Choroid plexus epithelial cell (primary cell): Measurements from ENCODE around the gene GOLT1A.

Experiments used
- DNase-seq: peaks from one replicate; pipeline ENCODE4 v3.0.0-alpha.2; 2010; ENCODE audit warnings: low read depth
- H3K4me3 ChIP-seq: 2 replicates; pipeline ENCODE4 v1.5.1; 2011; ENCODE audit warnings: low read depth, mild to moderate bottlenecking, control low read depth, low read length, moderate library complexity
- CTCF ChIP-seq: conservative IDR thresholded peaks from 2 replicates; pipeline ENCODE4 v1.5.1; 2011; ENCODE audit warnings: low read depth, mild to moderate bottlenecking, control low read depth, inconsistent platforms, low read length, moderate library complexity

The GOLT1A gene

DNA sequence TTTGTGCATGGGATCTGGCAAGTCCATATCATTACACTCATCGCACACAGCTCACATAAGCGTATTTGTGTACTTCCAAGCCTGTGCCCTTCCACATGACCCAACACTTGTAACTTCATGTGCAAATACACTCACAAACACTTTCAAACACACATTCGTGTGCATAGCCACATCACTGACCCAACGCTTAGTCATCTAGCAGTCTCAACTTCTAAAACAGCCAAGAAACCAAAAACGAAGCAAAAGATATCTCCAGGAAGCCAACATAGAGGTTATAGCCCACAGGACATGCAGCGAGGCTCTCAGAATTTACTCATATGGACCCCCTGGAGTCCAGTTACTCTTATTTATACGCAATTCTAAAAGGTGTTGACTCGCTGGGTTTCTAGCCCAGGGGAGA, 10.9 kb upstream of the GOLT1A start:
- TF ChIP-seq CTCF, result no peak
- DNase-seq, result peak; percentile 59
- H3K4me3 ChIP-seq, result no peak overlapping the region

DNA sequence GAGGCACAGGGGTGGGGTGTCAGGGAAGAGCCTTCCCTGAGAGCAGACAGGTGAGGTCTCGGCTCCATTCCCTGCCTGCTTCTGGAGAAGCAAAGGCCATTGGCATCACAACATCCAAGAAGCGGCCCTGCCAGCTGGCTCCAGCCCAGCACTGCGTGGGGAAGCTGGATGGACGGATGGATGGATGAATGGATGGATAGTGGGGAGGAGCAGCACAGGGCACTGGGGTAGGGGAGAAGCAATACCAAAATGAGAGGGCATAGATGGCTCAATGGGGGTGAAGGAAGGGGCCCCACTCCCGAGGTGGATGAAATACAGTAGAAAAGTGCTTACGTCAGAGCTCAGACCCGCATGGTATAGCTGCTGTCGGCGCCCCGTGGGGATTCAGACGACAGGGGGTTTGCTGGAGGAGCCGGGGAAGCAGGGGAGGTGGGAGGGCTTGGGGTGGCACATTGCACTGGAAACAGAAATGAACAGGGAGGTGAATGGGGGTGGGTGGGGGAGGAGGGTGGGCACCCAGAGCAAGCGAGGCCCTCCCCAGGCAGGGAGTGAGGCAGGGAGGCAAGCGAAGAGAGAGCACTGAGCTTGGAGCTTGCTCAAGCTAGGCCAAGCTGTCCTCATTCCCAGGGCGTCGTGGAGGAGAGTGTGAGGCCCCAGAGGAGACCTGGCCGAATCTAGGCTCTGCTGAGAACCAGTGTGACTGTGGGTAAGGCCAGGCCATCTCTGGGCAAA, 9.5 kb upstream of the GOLT1A start:
- DNase-seq, result no peak
- TF ChIP-seq CTCF, result no peak
- H3K4me3 ChIP-seq, result no peak overlapping the region

DNA sequence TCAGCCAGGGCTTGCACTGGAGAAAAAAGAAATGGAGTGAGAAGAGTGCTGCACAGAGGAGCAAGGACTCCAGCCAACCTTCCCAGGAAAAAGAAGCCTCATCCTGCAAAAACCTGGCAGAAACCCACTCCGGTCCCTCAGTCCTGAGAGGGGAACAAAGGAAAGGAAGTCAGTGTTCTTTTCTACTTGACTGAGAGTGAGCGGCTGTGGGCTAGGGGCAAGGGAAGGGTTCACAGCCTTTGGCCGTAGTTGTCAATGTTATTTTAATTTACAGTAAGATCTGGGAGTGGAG, 8.9 kb upstream of the GOLT1A start:
- no peak for DNase-seq
- H3K4me3 ChIP-seq, result no peak overlapping the region
- TF ChIP-seq CTCF, result no peak

- no peak for DNase-seq
- H3K4me3 ChIP-seq, result no peak overlapping the region
- no peak for TF ChIP-seq CTCF
Observed at GRCh38 chr1:204222006-204222763, 8.4 kb upstream of the GOLT1A start.

GRCh38 chr1:204221271-204221670, 7.5 kb upstream of the GOLT1A start:
- DNase-seq, result no peak
- no peak for TF ChIP-seq CTCF
- no peak overlapping the region for H3K4me3 ChIP-seq

GRCh38 chr1:204219971-204220616, 6.3 kb upstream of the GOLT1A start:
- DNase-seq, result no peak
- no peak overlapping the region for H3K4me3 ChIP-seq
- TF ChIP-seq CTCF, result no peak
